Left colon (tissue), 2 donors: ENCODE results near the gene TMEM82. TPM values are rescaled to one million over a fixed set of nuclear protein-coding genes. Genes with fewer than 3 reads are reported as not detected.

ENCODE experiments used
- ATAC-seq: fragments of 200-7000 bp; cut with Tn5 transposase; one replicate; pipeline ENCODE4 v1.9.1; 2020; ENCODE audit warnings: mild to moderate bottlenecking, moderate library complexity
- DNase-seq, 2 donors: peaks; one replicate each; pipeline ENCODE4 v3.0.0-alpha.2; 2020
- intact Hi-C, 2 donors: fragments of 100-400 bp; cut with DNase I in 1 of 2; cut with micrococcal nuclease in 1 of 2; formaldehyde crosslinking; loops; one replicate each; pipeline versions ENCODE4 v1.11.2 to v1.14.0; 2022; cut with DNase I, micrococcal nuclease
- total RNA-seq, 2 donors: library from RNA; stranded (reverse); fragmentation: NEBNext Ultra II Directional; extraction: Animal tissue kit (Norgen Biotek cat#: 25700); gene quantifications; one replicate each; pipeline ENCODE4 v1.2.1, GENCODE V29; 2021
- donor health status: DM: no; HTN: no; CAD: no.
- donor health status: DM: yes; HTN: yes; CAD: no.

The TMEM82 gene
- total RNA-seq, 2 donors from 2014 or later: 13.1 to 18.6 TPM

DNA sequence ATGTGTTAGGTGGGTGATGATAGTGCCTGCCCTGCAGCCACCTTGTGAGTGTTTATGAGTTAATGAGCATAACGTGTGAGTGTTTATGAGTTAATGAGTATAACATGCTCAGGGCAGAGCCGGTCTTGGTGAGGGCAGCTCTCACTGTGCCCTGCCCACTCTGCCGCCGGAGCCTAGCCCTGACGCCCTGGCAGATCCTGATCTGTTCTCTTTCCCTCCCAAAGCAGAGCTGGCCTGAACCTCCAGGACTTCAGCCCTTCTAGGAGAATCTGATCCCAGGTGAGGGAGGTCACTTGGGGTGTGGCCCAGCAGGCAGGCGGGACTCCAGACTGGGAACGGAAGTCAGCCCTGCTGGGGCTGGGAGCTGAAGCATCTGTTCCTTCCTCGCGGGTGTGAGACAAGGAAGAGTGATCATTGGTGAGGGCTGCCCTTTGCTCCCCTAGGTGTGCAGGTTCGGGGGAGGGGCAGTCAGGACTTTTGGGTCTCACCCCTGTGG lies 22.0 kb downstream of the TMEM82 start:
- peak; percentile 88 for ATAC-seq
- peak; percentile 80 to 93 for DNase-seq
- intact Hi-C loops: no loop called here

DNA sequence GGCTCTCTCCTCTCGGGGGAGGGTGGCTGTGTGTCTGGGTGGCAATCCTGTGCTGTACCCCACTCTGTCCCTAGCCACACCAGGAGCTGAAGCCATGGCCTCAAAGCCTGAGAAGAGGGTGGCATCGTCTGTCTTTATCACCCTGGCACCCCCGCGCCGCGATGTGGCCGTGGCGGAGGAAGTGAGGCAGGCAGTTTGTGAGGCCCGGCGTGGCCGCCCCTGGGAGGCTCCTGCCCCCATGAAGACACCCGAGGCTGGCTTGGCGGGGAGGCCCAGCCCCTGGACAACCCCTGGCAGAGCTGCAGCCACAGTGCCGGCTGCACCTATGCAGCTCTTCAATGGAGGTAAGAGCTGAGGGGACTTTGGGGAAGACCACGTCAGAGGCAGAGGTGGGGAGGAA lies 22.6 kb downstream of the TMEM82 start:
- intact Hi-C loops: no loop called here
- ATAC-seq (no peak), DNase-seq (no peak)

DNA sequence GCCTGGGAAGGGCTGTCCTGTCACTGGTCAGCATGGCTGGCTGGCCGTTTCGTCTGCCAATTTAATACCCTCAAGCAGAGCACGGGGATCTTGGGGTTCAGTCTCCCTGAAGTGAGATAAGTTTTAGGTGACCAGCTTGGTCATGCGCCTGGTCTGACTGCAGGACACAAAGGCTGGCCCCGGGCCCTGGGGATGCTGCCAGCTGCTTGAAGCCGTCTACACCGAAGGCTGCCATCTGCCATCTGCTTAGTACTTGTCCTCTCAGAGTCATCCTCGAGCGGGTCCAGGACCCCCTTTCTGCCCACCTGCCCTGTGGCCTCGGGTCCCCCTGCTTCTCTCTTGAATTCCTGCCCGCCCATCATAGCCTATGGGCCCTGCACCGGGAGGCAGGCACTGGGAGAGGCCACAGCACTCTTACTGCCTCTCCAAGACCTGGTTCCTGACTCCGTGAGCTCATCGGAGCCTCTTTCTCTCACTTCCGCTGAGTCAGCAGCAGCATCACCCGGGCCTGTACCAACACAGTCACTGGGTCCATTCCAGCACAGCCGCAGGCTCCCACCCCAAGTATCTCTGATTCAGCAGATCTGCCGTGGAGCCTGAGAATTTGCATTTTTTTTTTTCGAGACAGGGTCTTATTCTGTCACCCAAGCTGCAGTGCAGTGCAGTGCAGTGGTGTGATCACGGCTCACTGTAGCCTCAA lies 23.3 kb downstream of the TMEM82 start:
- ATAC-seq (no peak), DNase-seq (no peak)
- intact Hi-C loops: no loop called here

DNA sequence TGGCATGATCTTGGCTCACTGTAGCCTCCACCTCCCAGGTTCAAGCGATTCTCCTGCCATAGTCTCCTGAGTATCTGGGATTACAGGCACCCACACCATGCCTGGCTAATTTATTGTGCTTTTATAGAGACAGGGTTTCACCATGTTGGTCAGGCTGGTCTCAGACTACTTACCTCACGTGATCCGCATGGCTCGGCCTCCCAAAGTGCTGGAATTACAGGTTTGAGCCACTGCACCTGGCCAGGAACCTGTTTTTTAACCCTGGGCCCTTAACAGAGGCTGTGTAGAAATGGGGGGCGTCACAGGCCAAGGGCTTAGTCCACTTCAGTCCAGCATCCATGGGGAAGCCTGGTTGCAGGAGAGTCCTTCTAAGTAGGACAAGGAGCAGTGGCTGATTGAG lies 25.6 kb downstream of the TMEM82 start:
- intact Hi-C loops: no loop called here
- no peak for DNase-seq
- no peak for ATAC-seq

DNA sequence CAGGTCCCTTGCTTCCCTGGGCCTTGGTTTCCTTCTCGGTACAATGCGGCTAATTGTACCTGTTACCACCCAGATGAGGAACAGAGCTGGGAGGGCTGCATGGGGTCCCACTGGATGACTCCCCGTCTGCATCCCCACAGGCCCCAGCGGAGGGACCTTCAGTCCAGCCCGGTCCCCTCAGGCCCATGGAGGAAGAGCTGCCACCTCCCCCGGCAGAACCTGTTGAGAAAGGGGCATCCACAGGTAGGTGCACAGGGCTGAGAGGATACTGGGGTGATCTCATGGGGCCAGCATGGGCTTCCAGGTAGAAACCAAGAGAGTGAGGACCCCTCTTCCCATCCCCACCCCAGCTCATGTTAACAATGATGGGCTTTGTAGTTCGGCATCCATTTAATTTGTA lies 26.1 kb downstream of the TMEM82 start:
- intact Hi-C loops: no loop called here
- ATAC-seq (no peak), DNase-seq (no peak)

DNA sequence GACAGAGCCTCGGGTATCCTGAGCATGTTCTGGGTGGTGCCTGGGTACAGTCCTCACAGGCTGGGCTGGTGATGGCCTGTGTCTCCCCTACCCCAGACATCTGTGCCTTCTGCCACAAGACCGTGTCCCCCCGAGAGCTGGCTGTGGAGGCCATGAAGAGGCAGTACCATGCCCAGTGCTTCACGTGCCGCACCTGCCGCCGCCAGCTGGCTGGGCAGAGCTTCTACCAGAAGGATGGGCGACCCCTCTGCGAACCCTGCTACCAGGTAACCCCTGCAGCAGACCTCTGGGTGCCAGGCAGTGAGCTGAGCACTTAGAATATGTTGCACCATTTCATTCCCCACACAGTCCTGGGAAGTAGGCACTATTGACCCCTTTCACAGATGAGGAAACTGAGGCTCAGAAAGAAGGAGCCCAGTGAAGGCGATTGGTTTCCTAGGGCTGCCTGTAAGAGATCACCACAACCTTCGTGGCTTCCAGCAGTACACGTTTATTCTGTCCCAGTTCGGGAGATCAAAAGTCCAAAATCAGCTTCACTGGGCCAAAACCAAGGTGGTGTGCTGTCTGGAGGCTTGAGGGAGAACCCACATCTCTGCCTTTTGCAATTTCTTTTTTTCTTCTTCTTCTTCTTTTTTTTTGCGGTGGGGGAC lies 28.1 kb downstream of the TMEM82 start:
- intact Hi-C loops: no loop called here
- DNase-seq (no peak), ATAC-seq (no peak)

DNA sequence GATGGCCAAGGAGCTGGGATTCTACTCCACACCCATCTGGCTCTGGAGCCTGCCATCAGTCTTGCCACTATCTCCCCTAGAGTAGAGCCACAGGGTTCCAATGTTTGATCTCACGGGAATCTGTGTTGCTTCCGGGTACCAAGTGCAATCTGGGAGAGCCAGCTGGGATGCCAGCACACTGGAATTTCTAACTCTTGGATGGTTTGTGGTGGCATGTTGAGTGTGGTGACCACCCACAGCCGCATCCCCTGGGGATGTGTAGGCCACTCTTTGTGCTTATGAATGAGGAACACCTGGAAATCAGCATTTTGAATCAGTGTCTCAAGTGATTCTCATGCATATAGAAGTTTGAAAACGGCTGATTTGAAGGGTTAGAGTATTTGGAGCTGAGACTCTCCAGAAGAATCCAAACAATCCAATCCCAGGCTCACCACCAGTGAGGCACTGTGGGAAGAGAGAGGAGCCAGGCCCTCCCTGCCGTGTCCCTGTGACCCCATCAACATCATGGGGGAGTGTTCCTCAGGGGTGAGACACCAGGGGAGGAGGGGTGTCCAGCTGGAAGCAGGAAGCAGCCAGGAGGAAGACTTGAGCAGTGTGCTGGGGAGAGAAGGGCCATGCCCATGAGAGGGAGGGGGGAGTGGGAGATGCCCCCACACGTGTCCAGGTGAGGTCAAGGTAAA lies 29.7 kb downstream of the TMEM82 start:
- DNase-seq (no peak), ATAC-seq (no peak)
- intact Hi-C loops: no loop called here

DNA sequence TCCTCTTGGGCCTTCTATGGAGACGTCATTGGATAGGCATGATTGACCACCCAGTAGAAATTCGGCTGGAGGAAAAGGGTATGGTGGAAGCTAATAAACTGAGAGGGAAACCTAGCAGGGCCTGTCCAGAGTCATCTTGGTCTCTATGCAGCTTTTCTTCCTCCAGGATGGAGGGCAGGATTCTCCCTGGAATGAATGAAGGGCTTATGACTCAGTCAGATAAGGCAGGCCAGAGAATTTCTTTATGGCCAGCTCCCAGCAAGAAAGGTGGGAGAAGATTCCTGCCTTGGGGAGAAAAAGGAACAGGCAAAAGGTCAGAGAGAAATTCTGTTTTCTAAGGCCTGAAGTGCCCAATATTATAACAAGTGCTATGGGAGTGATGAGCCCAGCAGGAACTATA lies 33.4 kb downstream of the TMEM82 start:
- intact Hi-C loops: no loop called here
- DNase-seq (no peak), ATAC-seq (no peak)

DNA sequence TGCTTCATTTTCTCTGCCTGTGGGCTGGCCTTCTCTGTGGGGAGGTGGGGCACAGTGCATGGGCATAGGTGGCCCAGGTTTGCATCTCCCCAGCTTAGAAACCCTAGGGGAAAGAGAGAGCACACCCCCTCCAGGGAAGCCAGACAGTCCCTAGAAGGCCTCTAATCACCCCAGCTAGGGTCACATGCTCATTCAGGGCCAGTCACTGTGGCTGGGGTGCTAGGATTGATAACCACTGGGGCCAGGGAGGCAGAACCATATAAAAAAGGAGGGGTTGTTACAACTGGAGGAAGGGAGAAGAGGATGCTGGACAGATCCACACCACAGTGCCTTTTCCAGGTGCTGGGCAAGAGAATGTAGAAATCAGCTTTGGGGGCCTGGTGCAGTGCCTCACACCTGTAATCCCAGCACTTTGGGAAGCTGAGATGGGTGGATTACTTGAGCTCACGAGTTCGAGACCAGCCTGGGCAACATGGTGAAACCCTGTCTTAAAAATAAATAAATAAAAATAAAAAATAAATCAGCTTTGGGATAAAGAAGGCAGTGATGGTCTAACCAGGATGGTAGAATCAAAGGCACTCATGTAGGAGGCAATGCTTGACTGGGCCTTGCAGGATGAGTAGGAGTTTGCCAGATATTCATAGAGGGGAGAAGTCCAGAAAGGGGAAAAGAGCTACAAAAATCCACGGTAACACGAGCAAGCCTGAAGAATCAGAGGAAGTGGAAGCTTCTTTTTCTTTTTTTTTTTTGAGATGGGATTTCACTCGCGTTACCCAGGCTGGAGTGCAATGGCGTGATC lies 35.8 kb downstream of the TMEM82 start:
- ATAC-seq: no peak
- DNase-seq: no peak
- intact Hi-C loops: no loop called here

DNA sequence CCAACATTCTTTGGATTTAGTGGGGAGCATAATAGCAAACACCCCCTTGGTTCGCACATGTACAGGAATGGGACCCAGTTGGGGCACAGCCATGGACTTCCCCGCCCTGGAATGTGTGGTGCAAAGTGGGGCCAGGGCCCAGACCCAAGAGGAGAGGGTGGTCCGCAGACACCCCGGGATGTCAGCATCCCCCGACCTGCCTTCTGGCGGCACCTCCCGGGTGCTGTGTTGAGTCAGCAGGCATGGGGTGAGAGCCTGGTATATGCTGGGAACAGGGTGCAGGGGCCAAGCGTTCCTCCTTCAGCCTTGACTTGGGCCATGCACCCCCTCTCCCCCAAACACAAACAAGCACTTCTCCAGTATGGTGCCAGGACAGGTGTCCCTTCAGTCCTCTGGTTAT lies 43.4 kb downstream of the TMEM82 start:
- ATAC-seq (peak; percentile 5), DNase-seq (no peak)
- intact Hi-C loops: no loop called here

DNA sequence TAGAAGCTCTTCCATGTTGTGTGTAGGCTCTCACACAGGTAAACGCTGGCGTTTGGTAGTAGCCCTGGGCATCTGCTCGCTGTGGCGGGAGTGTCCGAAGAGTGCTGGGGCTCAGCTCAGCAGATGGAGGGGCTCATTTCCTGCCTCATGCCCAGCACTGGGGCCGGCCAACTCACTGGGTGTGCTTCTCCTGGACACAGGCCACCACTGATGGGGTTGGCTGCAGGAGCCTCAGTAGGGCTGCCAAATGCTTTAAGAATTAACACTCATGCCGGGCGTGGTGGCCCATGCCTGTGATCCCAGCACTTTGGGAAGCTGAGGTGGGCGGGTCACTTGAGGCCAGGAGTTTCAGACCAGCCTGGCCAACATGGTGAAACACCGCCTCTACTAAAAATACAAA lies 44.3 kb downstream of the TMEM82 start:
- DNase-seq (no peak), ATAC-seq (peak; percentile 16)
- intact Hi-C loops: no loop called here

DNA sequence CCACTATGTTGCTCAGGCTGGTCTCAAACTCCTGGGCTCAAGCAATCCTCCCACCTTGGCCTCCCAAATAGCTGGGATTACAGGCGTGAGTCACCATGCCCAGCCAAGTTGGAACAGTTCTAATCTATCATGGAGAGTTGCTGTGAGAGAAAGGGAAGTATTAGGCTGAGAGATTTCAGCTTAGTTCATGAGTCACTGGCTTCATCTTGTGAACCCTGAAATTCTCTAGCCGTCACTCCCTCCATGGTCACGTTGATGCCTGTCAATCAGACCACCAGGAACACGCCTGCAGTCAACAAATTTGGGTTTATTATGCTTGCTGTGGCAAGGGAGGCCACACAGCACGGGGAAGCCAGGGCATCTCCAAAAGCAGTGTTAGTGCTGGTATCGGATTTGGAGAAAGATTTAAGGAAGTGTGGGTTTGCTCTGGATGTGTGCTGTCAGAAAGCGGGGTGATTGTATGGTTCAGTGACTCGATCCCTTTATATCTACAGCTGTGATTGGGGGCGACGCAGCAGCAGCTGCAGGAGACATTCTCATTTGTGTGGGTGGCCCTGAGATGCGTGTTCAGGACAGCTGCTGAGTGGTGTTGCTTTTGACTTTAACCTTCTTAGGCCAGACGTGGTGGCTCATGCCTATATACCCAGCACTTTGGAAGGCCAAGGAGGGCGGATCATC lies 46.5 kb downstream of the TMEM82 start:
- intact Hi-C loops: no loop called here
- ATAC-seq (peak; percentile 3), DNase-seq (no peak)

DNA sequence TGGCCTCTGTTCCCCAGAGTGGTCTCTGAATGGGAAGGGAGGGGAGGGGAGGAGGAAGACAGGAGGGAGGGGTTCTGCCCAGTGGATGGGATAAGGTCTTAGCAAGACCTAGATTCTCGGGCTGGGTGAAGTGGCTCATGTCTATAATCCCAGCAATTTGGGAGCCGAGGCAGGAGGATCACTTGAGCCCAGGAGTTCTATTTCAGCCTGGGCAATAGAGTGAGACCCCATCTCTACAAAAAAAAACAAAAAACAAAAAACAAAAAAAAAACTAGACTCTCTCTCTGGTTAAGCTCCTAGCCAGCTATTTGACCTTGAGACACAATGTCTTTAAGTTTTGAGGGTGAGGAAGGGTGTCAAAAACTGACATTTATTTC lies 53.8 kb downstream of the TMEM82 start:
- intact Hi-C loops: no loop called here
- ATAC-seq (no peak), DNase-seq (no peak)

Other genes starting within 250 kb of the TMEM82 start
- 10 to 100 TPM in 1 of 2 donors, 1 to 10 TPM in 1; 9.9 to 16.9 TPM for gene CASP9, start 218.3 kb upstream of the TMEM82 start, total RNA-seq
- gene DNAJC16, start 215.7 kb upstream of the TMEM82 start, total RNA-seq: 10 to 100 TPM; 23.5 to 26.5 TPM
- 10 to 100 TPM; 18.4 to 25.1 TPM for gene AGMAT, start 157.4 kb upstream of the TMEM82 start, total RNA-seq
- 10 to 100 TPM; 27.4 to 37.6 TPM for gene DDI2, start 125.0 kb upstream of the TMEM82 start, total RNA-seq
- gene PLEKHM2, start 58.2 kb upstream of the TMEM82 start, total RNA-seq: 10 to 100 TPM; 31.5 to 37.0 TPM
- 10 to 100 TPM in 1 of 2 donors, 1 to 10 TPM in 1; 7.9 to 22.6 TPM for gene SLC25A34, start 6.2 kb upstream of the TMEM82 start, total RNA-seq
- 100 to 1,000 TPM; 275 to 294 TPM for gene FBLIM1, start 16.3 kb downstream of the TMEM82 start, total RNA-seq
- gene UQCRHL, start 65.2 kb downstream of the TMEM82 start, total RNA-seq: 1 to 10 TPM; 2.2 to 2.6 TPM
- gene SPEN, start 105.2 kb downstream of the TMEM82 start, total RNA-seq: 10 to 100 TPM; 46.7 to 47.6 TPM
- 10 to 100 TPM; 29.1 to 30.0 TPM for gene ZBTB17, start 233.6 kb downstream of the TMEM82 start, total RNA-seq